ENCODE results near the gene CYP4V2.

DNA sequence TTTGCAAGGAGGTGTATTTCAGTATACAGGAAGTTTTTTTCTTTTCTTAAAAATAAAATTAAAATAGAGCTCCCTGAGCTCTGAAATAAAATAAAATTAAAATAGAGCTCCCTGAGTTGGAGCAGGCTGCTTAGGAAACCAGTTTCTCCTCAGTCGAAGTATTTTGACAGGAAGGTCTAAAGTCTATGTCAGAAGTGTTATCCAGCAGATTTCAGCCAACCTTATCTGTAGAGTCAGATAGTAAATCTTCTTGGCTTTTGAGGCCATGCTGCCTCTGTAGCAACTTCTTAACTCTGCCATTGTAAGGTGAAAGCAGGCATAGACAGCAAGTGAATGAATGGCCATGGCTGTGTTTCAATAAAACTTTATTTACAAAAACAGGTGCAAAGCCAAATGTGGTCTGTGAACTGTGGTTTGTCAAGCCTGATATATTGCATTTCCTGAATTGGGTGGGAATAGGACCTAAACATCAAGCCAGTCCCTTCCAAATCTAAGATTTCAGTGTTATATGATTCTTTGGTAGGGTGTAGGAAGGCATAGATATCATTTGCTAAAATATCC is 26.4 kb downstream of the CYP4V2 start:
- TF ChIP-seq GATA2 (IDR thresholded peaks at IDR 0.05; ENCODE audit: low read depth, low read length) (no peak), GATA3 (IDR thresholded peaks at IDR 0.05; ENCODE audit: low read depth, low read length) (no peak)

Measured in SH-SY5Y (cell line).